Measurements from ENCODE around the gene GRK5. TPM values are rescaled to one million over a fixed set of nuclear protein-coding genes. Genes with fewer than 3 reads are reported as not detected.

Gene GRK5
- 12.5 and 17.0 TPM in 2 replicates for total RNA-seq

GRCh38 chr10:119207366-119207666, at the start of gene GRK5:
TSS of gene GRK5 (plus strand) at chr10:119207571. CDS start at chr10:119207918, 347 bp downstream.

GRCh38 chr10:119165171-119166117, 41.9 kb upstream of the GRK5 start, which contains the start of gene SFXN4:
TSS of gene SFXN4 (minus strand) at chr10:119165714. CDS start at chr10:119165647, 67 bp downstream.

GRCh38 chr10:119178372-119179119, 28.8 kb upstream of the GRK5 start, which contains the start of gene PRDX3:
TSS of gene PRDX3 (minus strand) at chr10:119178812. CDS start at chr10:119178790, 22 bp downstream.

Small RNAs within 50 kb of the gene (small RNA-seq; reads per million reads assigned to genes)
- gene MIR4681 (not detected), gene RN7SL749P (not detected)

Other genes starting within 250 kb of the GRK5 start
- gene NANOS1, start 177.9 kb upstream of the GRK5 start, total RNA-seq: 0.61 and 1.5 TPM in 2 replicates
- gene EIF3A, start 126.8 kb upstream of the GRK5 start, total RNA-seq: 118 and 133 TPM in 2 replicates
- 109 and 116 TPM in 2 replicates for gene DENND10, start 103.5 kb upstream of the GRK5 start, total RNA-seq
- 8.4 and 8.6 TPM in 2 replicates for gene SFXN4, start 41.9 kb upstream of the GRK5 start, total RNA-seq
- gene PRDX3, start 28.8 kb upstream of the GRK5 start, total RNA-seq: 139 and 146 TPM in 2 replicates

Measured in hair follicle dermal papilla cell (primary cell).